Endometrial microvascular endothelial cells (primary cell): ENCODE results near the gene SDHAF3. TPM values are rescaled to one million over a fixed set of nuclear protein-coding genes. Genes with fewer than 3 reads are reported as not detected.
"Not testable (repeated sequence)": the region's sequence is repeated elsewhere in the genome, so short reads cannot be mapped to it uniquely, and the experiment has no call there.

ENCODE experiments used
- in situ Hi-C: cut with HindIII; loops from 2 replicates; pipeline ENCODE4 v1.10.0; 2017; ENCODE audit warnings: low sequenced_read_pairs, low pct_unique_long_range_greater_than_20kb; ENCODE audit errors: inconsistent ontology term
- total RNA-seq: library from RNA; depleted of rRNA; stranded (reverse); fragments of >200 nt; gene quantifications from one replicate; pipeline ENCODE4 v1.2.3, GENCODE V29; 2015; ENCODE audit errors: inconsistent ontology term

The SDHAF3 gene
- total RNA-seq, 1 donor from 2014 or later = 7.4 TPM

GRCh38 chr7:97196174-97196573 lies 78.7 kb downstream of the SDHAF3 start:
- in situ Hi-C loops = not testable (repeated sequence)

GRCh38 chr7:97198596-97198995 lies 81.1 kb downstream of the SDHAF3 start:
- in situ Hi-C loops = no loop called here

GRCh38 chr7:97200018-97200417 lies 82.5 kb downstream of the SDHAF3 start:
- in situ Hi-C loops = no loop called here

- in situ Hi-C loops = no loop called here
Measured at GRCh38 chr7:97203957-97204356, 86.5 kb downstream of the SDHAF3 start.

GRCh38 chr7:97204821-97205220 lies 87.3 kb downstream of the SDHAF3 start:
- in situ Hi-C loops = no loop called here

GRCh38 chr7:97215556-97215955 lies 98.1 kb downstream of the SDHAF3 start:
- in situ Hi-C loops = no loop called here

- in situ Hi-C loops = no loop called here
Measured at GRCh38 chr7:97218767-97219166, 101.3 kb downstream of the SDHAF3 start.

GRCh38 chr7:97219237-97219636 lies 101.7 kb downstream of the SDHAF3 start:
- in situ Hi-C loops = no loop called here

GRCh38 chr7:97224316-97224715 lies 106.8 kb downstream of the SDHAF3 start:
- in situ Hi-C loops = no loop called here

GRCh38 chr7:97226541-97226940 lies 109.0 kb downstream of the SDHAF3 start:
- in situ Hi-C loops = no loop called here

Other genes with a start within 250 kb of the SDHAF3 start
- gene DLX6, start 112.1 kb upstream of the SDHAF3 start, total RNA-seq = not detected
- not detected for gene DLX5, start 92.9 kb upstream of the SDHAF3 start, total RNA-seq